ENCODE results near the gene AVPR1B. TPM values are rescaled to one million over a fixed set of nuclear protein-coding genes. Genes with fewer than 3 reads are reported as not detected.

Gene AVPR1B
- polyA plus RNA-seq, 1 donor (not counting 4 experiments of a cell fraction or from before 2014, with no cell fraction given): not detected

GRCh38 chr1:206067486-206068227, 49.5 kb downstream of the AVPR1B start:
- Histone ChIP-seq H3K4me3 (ENCODE audit: control insufficient read depth in 2 of 3, extremely low read depth in 1 of 3, insufficient read depth in 2 of 3, low read depth in 1 of 3, low read length in 3 of 3) (no peak overlapping the region), H3K79me2 (ENCODE audit: control insufficient read depth, insufficient read depth, low read length) (no peaks in the 10 kb centered on the region), H4K20me1 (ENCODE audit: control insufficient read depth, extremely low read depth, insufficient read depth, low read length) (no peaks in the 10 kb centered on the region), H3K9ac (ENCODE audit: control insufficient read depth, extremely low read depth, insufficient read depth, low read length) (no peak overlapping the region), H3K9me3 (ENCODE audit: control insufficient read depth, low read depth, low read length) (no peaks in the 10 kb centered on the region), H3K4me2 (ENCODE audit: control insufficient read depth, extremely low read depth, insufficient read depth, low read depth, low read length) (no peak overlapping the region), H2AFZ (ENCODE audit: control insufficient read depth, low read length) (no peak overlapping the region), H3K9me1 (ENCODE audit: control insufficient read depth, extremely low read depth, insufficient read depth, low read length) (no peaks in the 10 kb centered on the region), H3K27me3 (ENCODE audit: control insufficient read depth, extremely low read depth, insufficient read depth, low read length) (no peaks in the 10 kb centered on the region), H3K27ac (ENCODE audit: control insufficient read depth, insufficient read depth, low read length) (no peak overlapping the region), H3K4me1 (ENCODE audit: control insufficient read depth, extremely low read depth, insufficient read depth, low read length) (no peaks in the 10 kb centered on the region), H3K36me3 (ENCODE audit: control insufficient read depth in 2 of 2, extremely low read depth in 1 of 2, insufficient read depth in 2 of 2, low read length in 2 of 2) (no peaks in the 10 kb centered on the region)
- TF ChIP-seq, protein P1, sequence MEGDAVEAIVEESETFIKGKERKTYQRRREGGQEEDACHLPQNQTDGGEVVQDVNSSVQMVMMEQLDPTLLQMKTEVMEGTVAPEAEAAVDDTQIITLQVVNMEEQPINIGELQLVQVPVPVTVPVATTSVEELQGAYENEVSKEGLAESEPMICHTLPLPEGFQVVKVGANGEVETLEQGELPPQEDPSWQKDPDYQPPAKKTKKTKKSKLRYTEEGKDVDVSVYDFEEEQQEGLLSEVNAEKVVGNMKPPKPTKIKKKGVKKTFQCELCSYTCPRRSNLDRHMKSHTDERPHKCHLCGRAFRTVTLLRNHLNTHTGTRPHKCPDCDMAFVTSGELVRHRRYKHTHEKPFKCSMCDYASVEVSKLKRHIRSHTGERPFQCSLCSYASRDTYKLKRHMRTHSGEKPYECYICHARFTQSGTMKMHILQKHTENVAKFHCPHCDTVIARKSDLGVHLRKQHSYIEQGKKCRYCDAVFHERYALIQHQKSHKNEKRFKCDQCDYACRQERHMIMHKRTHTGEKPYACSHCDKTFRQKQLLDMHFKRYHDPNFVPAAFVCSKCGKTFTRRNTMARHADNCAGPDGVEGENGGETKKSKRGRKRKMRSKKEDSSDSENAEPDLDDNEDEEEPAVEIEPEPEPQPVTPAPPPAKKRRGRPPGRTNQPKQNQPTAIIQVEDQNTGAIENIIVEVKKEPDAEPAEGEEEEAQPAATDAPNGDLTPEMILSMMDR (optimal IDR thresholded peaks at IDR 0.05 in 1 of 3, IDR thresholded peaks at IDR 0.05 in 1 of 3, conservative IDR thresholded peaks at IDR 0.05 in 1 of 3; ENCODE audit: extremely low read depth in 1 of 3, insufficient read depth in 2 of 3, low read length in 3 of 3): no peak
- no peak for TF ChIP-seq EZH2 (IDR thresholded peaks at IDR 0.05; ENCODE audit: low read length)
- dilution Hi-C loops (cut with MboI; ENCODE audit: extremely low pct_ligation_motif_present, low sequenced_read_pairs): no loop called here
- no peak for FAIRE-seq
- DNase-seq (ENCODE audit: low read depth, low spot score): no peak

DNA sequence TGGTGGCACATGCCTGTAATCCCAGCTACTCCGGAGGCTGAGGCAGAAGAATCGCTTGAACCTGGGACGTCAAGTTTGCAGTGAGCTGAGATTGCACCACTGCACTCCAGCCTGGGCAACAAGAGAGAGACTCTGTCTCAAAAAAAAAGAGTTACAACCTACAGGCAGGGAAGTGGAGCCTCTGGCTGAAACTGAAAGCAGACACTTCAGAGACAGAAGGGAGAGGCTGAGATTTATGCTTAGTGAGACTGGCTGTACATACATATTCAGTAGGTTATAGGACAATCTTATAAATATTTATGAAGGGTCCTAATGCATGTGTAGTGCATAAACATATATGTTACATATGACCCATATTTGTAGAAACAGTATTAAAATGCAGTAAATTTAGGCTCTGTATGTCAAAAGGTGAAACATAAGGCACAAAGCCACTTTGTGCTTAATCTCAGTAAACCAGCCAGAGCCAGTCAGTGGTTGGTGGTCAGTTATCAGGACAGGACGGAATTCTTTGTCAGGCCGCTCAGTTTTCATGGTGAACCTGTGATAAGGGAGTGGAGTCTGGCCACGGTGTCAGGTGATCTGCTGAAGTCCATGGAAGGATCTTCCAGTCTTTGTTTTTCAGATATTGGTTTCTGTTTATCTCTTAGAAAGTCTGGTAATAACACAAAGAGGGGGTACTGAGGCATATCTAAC, 50.6 kb downstream of the AVPR1B start:
- FAIRE-seq (no peak), DNase-seq (ENCODE audit: low read depth, low spot score) (no peak)
- H3K79me2 ChIP-seq (ENCODE audit: control insufficient read depth, insufficient read depth, low read length): no peaks in the 10 kb centered on the region
- no peaks in the 10 kb centered on the region for H3K36me3 ChIP-seq (ENCODE audit: control insufficient read depth in 2 of 2, extremely low read depth in 1 of 2, insufficient read depth in 2 of 2, low read length in 2 of 2)
- no peak for TF ChIP-seq EZH2 (IDR thresholded peaks at IDR 0.05; ENCODE audit: low read length)
- TF ChIP-seq, protein P1 (optimal IDR thresholded peaks at IDR 0.05 in 1 of 3, IDR thresholded peaks at IDR 0.05 in 1 of 3, conservative IDR thresholded peaks at IDR 0.05 in 1 of 3; ENCODE audit: extremely low read depth in 1 of 3, insufficient read depth in 2 of 3, low read length in 3 of 3): no peak
- dilution Hi-C loops (cut with MboI; ENCODE audit: extremely low pct_ligation_motif_present, low sequenced_read_pairs): no loop called here
- no peaks in the 10 kb centered on the region for H3K9me1 ChIP-seq (ENCODE audit: control insufficient read depth, extremely low read depth, insufficient read depth, low read length)
- H4K20me1 ChIP-seq (ENCODE audit: control insufficient read depth, extremely low read depth, insufficient read depth, low read length): no peaks in the 10 kb centered on the region
- H3K27ac ChIP-seq (ENCODE audit: control insufficient read depth, insufficient read depth, low read length): no peak overlapping the region
- no peak overlapping the region for H3K4me3 ChIP-seq (ENCODE audit: control insufficient read depth in 2 of 3, extremely low read depth in 1 of 3, insufficient read depth in 2 of 3, low read depth in 1 of 3, low read length in 3 of 3)
- H3K9ac ChIP-seq (ENCODE audit: control insufficient read depth, extremely low read depth, insufficient read depth, low read length): no peak overlapping the region
- H3K27me3 ChIP-seq (ENCODE audit: control insufficient read depth, extremely low read depth, insufficient read depth, low read length): no peaks in the 10 kb centered on the region
- no peak overlapping the region for H2AFZ ChIP-seq (ENCODE audit: control insufficient read depth, low read length)
- no peak overlapping the region for H3K4me2 ChIP-seq (ENCODE audit: control insufficient read depth, extremely low read depth, insufficient read depth, low read depth, low read length)
- H3K4me1 ChIP-seq (ENCODE audit: control insufficient read depth, extremely low read depth, insufficient read depth, low read length): no peaks in the 10 kb centered on the region
- H3K9me3 ChIP-seq (ENCODE audit: control insufficient read depth, low read depth, low read length): no peaks in the 10 kb centered on the region
